ENCODE results near the gene LRG1.

The LRG1 gene

GRCh38 chr19:4508698-4509097, 31.1 kb downstream of the LRG1 start:
- no peak for DNase-seq (ENCODE audit: low read depth in 2 of 2)

GRCh38 chr19:4507804-4508203, 32.0 kb downstream of the LRG1 start:
- no peak for DNase-seq (ENCODE audit: low read depth in 2 of 2)

DNA sequence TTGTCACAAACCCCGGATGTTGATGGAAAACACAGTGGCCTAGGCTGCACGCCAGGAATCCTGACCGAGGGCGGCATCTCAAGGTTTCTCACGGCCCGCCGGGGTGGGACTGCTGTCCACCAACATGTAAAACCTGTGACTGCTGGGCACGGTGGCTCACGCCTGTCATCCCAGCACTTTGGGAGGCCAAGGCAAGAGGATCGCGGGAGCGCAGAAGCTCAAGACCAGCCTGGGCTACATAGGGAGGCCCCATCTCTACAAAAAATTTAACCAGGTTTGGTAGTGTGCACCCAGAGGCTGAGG, 32.7 kb downstream of the LRG1 start:
- DNase-seq (ENCODE audit: low read depth in 2 of 2) = no peak

DNA sequence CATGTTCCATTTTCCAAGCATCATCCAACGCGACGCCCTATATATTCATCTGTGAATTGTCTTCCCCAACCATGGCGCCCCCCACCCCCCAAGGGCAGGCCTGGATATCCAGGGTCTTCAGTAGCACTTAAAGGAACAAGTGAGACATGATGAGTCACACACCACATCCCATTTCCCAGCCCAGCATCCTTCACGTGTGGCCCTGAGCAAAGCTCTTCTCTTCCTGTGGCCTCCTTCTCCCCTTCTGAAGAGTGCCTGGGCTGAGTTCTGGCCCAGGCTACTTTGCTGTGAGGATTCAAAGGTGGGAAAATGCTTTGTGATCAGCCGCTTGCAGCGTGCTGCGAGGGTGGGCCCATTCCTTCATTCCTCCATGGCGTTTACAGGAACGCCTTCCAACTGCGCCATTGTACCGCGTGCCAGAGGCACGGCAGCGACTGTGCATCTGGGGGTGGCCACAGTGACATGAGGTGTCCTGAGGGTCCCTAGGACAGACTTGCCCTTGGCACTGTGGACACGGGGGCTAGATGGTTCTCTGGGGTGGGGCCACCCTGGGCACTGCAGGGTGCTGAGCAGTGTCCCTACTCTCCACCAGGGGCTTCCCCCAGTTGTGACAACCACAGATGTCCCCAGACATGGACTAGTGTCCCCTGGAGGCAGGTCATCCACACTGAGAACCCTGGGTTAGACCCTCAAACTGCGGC, 33.2 kb downstream of the LRG1 start:
- DNase-seq (ENCODE audit: low read depth in 2 of 2) = no peak

DNA sequence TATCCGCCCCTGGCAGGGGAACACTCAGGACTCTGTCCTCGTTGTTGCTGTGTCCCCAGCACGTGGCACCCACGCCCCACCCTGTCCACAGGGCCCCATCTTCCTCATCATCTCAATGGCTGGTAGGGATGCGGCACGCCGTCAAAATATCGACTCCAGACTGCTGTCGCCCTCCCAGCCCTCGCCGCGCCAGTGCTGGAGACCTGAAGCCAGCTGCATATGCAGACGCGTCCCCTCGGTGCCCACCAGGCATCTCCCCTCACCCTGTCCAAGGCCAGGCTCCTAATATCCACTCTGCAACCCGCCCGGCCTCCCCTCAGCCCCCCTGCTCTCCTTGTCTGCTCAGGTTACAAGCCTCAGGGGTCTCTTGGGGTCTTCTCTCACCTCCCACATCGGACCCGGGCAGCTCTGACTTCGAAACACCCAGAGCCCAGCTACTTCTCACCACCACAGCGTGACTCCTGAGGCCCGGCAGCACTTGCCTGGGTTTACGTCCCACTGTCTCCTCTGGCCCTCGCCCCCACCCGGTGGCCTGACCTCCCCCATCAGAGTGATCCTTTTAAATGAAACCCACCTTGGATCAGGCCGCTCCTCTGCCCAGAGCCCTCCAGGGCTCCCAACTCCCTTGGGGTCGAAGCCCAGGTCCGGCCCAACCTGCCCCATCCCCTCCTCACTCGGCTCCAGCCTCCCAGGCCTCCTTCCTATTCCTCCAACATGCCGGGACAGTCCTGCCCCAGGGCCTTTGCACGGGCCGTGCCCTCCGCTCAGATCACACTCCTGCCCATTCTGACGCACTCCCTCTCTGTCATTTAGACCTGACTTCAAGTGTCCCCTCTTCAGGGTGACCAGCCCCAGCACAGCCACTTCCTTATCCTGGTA, 34.0 kb downstream of the LRG1 start:
- DNase-seq (ENCODE audit: low read depth in 2 of 2) = no peak

DNA sequence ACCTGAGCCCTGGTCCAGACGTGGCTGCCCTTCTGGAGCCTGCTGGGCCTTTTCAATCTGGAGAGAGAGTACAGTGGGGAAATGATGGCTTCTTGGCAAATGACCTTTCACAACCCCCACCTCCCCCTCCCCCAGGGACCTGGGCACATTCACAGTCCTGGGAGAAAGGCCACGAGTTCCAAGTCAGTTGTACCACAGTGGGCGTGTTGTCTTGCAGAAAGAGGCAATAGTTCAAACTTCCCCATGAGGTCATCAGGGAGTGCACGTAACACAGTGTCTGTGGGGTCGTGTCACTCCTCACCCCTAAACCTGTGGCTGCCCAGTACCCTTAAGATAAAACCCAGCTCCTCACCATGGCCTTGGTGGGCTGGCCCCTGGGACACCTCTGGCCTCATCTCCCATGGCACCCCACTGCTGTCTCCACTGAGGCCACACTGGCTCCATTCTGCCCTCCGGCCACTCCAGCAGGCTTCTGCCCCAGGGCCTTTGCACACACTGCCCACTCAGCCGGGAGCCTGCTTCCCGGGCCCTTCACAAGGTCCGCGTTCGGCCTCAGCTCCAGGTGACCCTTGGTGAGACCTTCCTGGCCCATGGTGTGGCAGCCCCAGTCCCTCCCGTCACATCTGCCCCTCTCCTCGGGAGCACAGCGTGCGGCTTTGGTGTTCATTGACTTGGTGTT, 34.8 kb downstream of the LRG1 start:
- DNase-seq (ENCODE audit: low read depth in 2 of 2) = no peak

GRCh38 chr19:4504297-4504701, 35.5 kb downstream of the LRG1 start:
- DNase-seq (ENCODE audit: low read depth in 2 of 2) = no peak

GRCh38 chr19:4503825-4504170, 36.0 kb downstream of the LRG1 start:
- no peak for DNase-seq (ENCODE audit: low read depth in 2 of 2)

DNA sequence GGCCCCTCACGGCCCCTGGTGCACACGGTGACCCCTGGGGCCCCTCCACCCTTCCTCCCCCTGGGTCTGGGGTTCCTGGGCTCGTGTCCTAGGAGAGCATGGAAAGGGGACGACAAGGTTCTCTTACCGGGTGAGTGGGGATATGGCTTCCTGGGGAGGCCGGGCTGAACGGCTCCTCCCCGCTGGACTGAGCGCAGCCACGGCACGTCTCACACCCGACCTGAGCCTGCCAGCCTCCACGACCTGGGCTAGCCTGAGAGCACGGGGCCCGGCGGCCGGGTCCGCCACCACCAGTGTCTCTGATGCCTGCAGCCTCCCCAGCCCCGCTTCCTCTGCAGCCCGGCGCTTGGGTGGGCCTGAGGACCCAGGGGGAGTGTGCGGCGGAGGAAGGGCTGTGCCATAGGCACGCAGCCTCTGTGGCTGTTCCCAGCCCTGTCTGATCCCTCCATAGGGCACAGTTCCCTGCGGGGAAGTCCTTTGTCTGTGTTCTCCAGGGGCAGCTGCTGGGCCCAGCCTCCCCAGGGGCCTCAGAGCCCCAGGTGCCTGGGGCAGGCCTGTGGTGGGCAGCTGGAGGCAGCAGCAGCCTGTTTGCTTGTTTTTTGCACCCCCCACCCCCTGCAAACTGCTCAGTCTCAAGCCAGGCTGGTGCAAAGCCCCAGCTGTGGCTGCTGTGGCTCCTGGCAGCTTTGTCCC, 36.6 kb downstream of the LRG1 start:
- no peak for DNase-seq (ENCODE audit: low read depth in 2 of 2)

DNA sequence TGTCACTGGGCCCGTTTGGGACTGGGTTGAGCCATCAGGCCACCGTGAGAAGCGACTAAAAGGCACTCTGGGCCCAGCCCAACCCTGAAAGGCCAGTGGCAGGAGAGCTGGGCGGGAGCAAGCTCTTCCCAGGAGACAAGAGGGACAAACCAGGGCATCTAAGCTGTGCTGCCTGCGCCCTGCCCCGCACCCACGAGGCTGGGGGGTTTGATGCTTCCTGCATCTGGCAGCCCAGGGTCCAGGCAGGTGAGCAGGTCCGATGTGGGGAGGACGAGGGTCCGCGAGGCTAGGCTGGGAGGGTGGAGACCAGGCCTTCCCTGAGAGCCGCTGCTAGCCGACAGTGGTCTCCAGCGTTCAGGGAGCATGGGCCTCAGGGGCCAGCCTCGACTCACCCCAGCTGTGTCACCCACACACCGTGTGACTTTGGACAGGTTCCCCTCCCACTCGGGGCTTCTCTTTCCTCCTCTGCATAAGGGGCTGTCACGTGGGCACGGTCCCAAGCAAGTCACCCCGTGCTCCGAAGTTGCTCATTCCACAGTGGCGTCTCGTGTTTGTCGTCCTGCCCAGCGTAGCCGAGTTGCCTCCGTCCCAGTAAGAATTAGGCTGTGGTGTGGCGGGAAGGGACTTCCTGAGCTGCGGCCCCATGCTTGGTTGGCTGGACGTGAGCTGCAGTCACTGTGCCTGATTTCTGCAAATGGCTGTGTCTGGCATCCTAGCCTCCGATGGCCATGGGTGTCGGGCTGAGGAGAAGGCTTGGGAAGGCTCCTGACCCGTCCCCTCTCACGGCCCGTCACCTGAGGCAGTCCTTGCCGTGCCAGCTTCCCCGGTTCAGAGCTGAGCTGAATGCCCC, 37.3 kb downstream of the LRG1 start:
- DNase-seq (ENCODE audit: low read depth in 2 of 2) = no peak

GRCh38 chr19:4501691-4502090, 38.1 kb downstream of the LRG1 start:
- DNase-seq (ENCODE audit: low read depth in 2 of 2) = no peak

DNA sequence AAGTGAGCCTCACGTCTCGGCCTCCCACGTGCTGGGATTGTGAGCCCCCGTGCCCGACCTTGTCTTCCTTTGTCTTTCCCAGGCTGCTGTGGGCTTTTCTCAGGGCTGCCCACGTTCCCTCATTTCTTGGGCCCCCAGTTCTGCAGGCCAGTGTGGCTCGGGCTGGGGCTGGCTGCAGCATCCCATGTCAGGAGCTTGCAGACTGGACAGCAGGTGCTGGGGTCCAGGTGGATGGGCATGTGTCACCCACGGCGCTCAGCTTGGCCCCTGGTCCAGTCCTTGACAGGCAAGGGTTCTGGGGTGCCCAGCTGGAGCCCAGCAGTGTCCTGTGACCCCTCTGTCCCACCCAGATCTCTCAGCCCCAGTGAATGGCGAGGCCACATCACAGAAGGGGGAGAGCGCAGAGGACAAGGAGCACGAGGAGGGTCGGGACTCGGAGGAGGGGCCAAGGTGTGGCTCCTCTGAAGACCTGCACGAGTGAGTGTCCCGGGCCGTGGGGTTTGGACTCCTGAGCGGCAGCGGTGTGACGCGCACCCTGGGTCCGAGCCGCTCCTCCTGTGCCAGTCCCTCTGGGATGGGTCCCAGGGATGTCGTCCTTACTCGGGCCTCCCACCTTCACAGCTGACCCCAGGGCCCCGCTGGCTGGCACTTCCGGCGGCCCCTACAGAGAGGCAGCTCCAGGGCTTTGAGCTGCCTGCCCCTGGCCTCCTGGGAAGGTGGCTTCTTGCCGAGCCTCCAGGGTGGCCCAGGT, 38.8 kb downstream of the LRG1 start:
- no peak for DNase-seq (ENCODE audit: low read depth in 2 of 2)

GRCh38 chr19:4499855-4500254, 40.0 kb downstream of the LRG1 start:
- no peak for DNase-seq (ENCODE audit: low read depth in 2 of 2)

- no peak for DNase-seq (ENCODE audit: low read depth in 2 of 2)
Observed at GRCh38 chr19:4499318-4499717, 40.5 kb downstream of the LRG1 start.

- DNase-seq (ENCODE audit: low read depth in 2 of 2) = no peak
Observed at GRCh38 chr19:4498694-4499093, 41.1 kb downstream of the LRG1 start.

DNA sequence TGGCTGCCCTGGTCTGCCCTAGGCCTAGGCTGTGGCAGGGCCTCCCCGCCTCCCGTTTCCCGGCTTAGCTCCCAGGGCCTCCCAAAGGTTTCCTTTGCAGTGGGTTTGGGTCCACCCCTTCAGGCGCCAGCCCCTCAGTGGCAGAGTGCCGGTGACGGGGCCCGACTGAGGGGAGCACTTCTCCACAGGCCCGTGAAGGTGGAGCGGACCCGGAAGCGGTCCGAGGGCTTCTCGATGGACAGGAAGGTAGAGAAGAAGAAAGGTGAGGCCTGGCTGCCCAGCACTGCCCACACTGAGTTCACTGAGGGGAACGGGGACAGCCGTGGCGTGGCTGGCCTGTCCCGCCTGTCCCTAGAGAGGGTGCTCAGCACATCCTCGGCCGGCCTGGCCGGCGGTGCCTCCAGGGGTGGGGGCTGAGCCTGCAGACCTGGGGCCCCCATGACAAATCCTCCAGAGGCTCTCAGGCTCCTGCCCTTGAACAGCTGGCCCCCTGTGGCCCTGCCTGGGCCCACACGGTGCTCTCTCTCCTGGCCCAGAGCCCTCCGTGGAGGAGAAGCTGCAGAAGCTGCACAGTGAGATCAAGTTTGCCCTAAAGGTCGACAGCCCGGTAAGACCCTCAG, 42.0 kb downstream of the LRG1 start:
- no peak for DNase-seq (ENCODE audit: low read depth in 2 of 2)

DNA sequence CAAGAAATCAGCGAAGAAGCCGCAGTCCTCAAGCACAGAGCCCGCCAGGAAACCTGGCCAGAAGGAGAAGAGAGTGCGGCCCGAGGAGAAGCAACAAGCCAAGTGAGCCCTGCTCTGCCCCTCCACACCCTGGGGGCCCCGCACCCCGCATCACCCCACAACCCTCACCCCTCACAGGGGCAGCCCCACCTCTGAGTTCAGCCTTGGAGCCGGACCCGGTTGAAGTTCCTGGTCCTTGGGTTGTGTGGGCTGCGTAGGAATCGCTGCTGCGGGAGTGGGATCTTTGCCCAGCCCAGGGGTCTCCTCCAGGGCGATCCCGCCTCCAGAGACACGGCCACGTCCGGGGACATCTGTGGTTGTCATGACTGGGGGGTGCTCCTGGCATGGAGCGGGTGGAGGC, 43.5 kb downstream of the LRG1 start:
- DNase-seq (ENCODE audit: low read depth in 2 of 2) = no peak

DNA sequence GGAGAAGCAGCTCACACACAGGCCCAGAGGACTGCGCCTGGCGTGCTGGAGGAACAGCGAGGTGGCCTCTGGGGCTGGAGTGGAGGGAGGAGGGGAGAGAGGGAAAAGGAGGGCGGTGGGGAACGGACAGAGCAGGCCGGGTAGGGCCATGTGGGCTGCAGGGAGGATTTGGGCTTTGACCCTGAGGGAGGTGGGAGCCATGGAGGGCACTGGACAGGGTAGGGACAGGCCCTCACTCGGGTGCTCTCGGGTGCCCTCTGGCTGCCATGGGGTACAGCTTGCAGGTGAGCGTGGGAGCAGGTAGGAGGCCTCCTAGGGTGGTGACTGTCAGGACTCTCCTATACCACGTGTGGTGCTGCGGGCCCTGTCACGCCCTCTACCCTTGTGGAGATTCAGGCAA, 44.4 kb downstream of the LRG1 start:
- no peak for DNase-seq (ENCODE audit: low read depth in 2 of 2)

GRCh38 chr19:4494691-4495064, 45.2 kb downstream of the LRG1 start:
- DNase-seq (ENCODE audit: low read depth in 2 of 2) = no peak

DNA sequence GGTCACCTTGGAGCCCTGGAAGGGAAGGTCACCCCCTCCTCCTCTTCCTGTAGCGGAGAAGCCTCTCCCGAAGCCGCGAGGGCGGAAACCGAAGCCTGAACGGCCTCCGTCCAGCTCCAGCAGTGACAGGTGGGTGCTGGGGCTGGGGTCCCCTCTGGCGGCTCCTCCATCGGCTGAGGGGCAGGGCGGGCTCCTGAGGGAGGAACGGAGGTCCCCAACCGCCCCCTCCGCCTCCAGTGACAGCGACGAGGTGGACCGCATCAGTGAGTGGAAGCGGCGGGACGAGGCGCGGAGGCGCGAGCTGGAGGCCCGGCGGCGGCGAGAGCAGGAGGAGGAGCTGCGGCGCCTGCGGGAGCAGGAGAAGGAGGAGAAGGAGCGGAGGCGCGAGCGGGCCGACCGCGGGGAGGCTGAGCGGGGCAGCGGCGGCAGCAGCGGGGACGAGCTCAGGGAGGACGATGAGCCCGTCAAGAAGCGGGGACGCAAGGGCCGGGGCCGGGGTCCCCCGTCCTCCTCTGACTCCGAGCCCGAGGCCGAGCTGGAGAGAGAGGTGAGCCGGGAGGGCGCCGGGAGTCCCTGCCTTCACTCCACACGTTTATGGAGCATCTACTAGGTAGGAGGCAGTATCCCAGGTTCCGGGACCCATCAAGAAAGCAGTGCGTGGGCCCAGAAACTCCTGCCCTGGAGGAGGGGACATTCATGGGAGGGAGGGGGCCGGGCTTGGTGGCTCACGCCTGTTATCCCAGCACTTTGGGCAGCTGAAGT, 45.7 kb downstream of the LRG1 start:
- DNase-seq (ENCODE audit: low read depth in 2 of 2) = no peak

All from stimulated activated CD8-positive, alpha-beta memory T cell treated with anti-CD3 and anti-CD28 coated beads, Interleukin-2, amount 100 ng/mL, for 48 hours (primary cell).